Lower lobe of right lung (tissue), 2 donors: ENCODE results near the gene IFT81. TPM values are rescaled to one million over a fixed set of nuclear protein-coding genes. Genes with fewer than 3 reads are reported as not detected.

Experiments
- ATAC-seq, 2 donors: fragments of 200-7000 bp; cut with Tn5 transposase; one replicate each; pipeline ENCODE4 v1.9.1; 2020 to 2022; ENCODE audit warnings: mild to moderate bottlenecking in 2 of 2, moderate library complexity in 2 of 2
- DNase-seq: peaks from one replicate; pipeline ENCODE4 v3.0.0-alpha.2; 2020
- H3K27ac ChIP-seq: fragments of 200-600 bp; one replicate; pipeline ENCODE4 v1.8.0; 2022
- H3K27me3 ChIP-seq: fragments of 200-600 bp; one replicate; pipeline ENCODE4 v1.8.0; 2022; ENCODE audit warnings: low read depth
- H3K36me3 ChIP-seq: fragments of 200-600 bp; one replicate; pipeline ENCODE4 v1.8.0; 2022; ENCODE audit warnings: mild to moderate bottlenecking
- H3K4me1 ChIP-seq: fragments of 200-600 bp; one replicate; pipeline ENCODE4 v1.8.0; 2022
- H3K4me3 ChIP-seq: fragments of 200-600 bp; one replicate; pipeline ENCODE4 v1.8.0; 2022; ENCODE audit warnings: mild to moderate bottlenecking
- H3K9me3 ChIP-seq: fragments of 200-600 bp; one replicate; pipeline ENCODE4 v1.8.0; 2022
- intact Hi-C: fragments of 100-400 bp; cut with DNase I; formaldehyde crosslinking; loops from one replicate; pipeline ENCODE4 v1.11.0; 2022
- total RNA-seq: library from RNA; stranded (reverse); fragmentation: NEBNext Ultra II Directional; extraction: Animal tissue kit (Norgen Biotek cat#: 25700); gene quantifications from one replicate; pipeline ENCODE4 v1.2.1, GENCODE V29; 2021
- TF ChIP-seq, protein P1 (sequence below): fragments of 200-600 bp; IDR thresholded peaks from one replicate; pipeline ENCODE4 v1.8.0; 2022; ENCODE audit warnings: antibody characterized with exemption, mild to moderate bottlenecking
- donor health status: DM: no; HTN: yes; CAD: no; lungs with severe emphysema.

Gene IFT81
- total RNA-seq, 1 donor from 2014 or later: 12.5 TPM

DNA sequence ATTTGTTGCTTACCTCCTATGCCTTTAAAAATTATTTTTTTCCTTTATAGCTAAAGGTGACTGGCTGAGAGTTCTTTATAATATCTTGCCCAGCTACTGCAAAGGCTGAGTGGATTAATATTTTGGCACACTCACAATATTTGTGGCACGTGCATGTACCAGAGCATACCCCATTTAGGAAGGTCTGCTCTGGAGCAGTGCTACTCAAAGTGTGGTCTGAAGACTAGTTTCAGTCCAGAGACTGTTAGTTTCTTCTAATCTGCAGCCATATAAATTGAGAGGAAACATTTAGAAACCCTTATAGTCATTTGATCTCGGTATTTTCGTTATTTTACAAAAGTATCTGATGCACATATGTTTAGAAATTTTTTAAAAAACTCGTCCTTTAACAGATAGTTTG lies 51.0 kb downstream of the IFT81 start:
- ATAC-seq: no peak
- Histone ChIP-seq H3K27me3 (no peaks in the 10 kb centered on the region), H3K27ac (no peak overlapping the region), H3K4me3 (no peak overlapping the region), H3K4me1 (no peaks in the 10 kb centered on the region), H3K9me3 (no peaks in the 10 kb centered on the region), H3K36me3 (no peaks in the 10 kb centered on the region)
- DNase-seq: no peak
- intact Hi-C loops: no loop called here
- TF ChIP-seq, protein P1, sequence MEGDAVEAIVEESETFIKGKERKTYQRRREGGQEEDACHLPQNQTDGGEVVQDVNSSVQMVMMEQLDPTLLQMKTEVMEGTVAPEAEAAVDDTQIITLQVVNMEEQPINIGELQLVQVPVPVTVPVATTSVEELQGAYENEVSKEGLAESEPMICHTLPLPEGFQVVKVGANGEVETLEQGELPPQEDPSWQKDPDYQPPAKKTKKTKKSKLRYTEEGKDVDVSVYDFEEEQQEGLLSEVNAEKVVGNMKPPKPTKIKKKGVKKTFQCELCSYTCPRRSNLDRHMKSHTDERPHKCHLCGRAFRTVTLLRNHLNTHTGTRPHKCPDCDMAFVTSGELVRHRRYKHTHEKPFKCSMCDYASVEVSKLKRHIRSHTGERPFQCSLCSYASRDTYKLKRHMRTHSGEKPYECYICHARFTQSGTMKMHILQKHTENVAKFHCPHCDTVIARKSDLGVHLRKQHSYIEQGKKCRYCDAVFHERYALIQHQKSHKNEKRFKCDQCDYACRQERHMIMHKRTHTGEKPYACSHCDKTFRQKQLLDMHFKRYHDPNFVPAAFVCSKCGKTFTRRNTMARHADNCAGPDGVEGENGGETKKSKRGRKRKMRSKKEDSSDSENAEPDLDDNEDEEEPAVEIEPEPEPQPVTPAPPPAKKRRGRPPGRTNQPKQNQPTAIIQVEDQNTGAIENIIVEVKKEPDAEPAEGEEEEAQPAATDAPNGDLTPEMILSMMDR: no peak

DNA sequence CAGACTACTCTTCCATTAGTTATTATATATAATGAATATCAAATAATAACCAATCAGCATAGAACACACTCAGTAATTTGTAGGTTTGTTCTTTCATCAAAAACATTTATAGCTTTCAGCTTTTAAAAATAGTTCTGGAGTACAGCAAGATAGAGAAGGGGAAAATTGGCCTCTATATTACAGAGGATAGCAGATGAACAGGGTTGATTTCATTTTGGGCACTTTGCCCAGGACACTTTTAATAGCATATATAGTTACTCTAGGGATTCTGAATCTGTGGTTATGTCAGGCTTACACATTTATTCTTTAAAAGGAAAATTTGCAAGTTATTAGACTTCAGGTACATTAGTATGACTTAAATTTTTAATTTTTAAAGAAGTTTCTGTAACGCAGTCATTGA lies 52.6 kb downstream of the IFT81 start:
- TF ChIP-seq, protein P1: no peak
- peaks cover 8% of the 10 kb centered on the region for H3K36me3 ChIP-seq
- no peak overlapping the region for H3K27ac ChIP-seq
- no peaks in the 10 kb centered on the region for H3K4me1 ChIP-seq
- DNase-seq (no peak), ATAC-seq (no peak)
- no peaks in the 10 kb centered on the region for H3K27me3 ChIP-seq
- H3K9me3 ChIP-seq: no peaks in the 10 kb centered on the region
- intact Hi-C loops: no loop called here
- no peak overlapping the region for H3K4me3 ChIP-seq

DNA sequence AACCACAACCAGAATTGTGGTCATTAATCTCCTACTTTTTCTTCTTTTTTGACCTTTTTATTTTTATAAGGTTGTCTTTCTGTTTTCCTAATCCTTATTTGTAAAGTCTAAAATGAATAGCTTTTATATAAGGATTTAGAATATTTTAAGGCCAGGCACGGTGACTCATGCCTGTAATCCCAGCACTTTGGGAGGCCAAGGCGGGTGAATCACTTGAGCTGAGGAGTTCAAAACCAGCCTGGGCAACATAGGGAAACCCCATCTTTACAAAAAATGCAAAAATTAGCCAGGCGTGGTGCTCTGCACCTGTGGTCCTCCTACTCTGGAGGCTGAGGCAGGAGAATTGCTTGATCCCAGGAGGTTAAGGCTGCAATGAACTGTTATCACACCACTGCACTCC lies 55.1 kb downstream of the IFT81 start:
- intact Hi-C loops: no loop called here
- no peak for ATAC-seq
- Histone ChIP-seq H3K27ac (no peak overlapping the region), H3K27me3 (no peaks in the 10 kb centered on the region), H3K9me3 (no peaks in the 10 kb centered on the region), H3K4me3 (no peak overlapping the region), H3K36me3 (peaks cover 8% of the 10 kb centered on the region), H3K4me1 (no peaks in the 10 kb centered on the region)
- TF ChIP-seq, protein P1: no peak
- no peak for DNase-seq

DNA sequence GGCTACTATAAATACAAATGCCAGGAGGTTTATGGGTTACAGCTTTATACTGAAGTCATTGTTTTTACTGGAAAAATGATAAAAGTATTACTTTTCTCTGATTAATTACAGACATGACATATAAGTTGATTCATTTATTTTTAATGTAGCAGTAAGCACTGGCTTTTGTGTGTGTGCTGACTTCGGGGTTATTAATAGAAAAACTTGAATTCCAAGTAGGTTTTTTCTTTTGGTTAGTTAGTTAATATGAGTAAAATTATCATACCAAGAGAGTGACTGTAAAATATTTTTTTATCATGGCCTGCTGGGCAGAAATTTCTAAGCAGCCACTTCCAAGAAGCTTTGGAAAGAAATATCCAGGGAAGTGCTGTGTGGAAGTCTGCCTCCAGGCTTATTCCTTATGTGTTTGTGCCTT lies 56.4 kb downstream of the IFT81 start:
- H3K4me1 ChIP-seq: no peaks in the 10 kb centered on the region
- no peak for DNase-seq
- ATAC-seq: no peak
- TF ChIP-seq, protein P1: no peak
- no peaks in the 10 kb centered on the region for H3K27me3 ChIP-seq
- no peak overlapping the region for H3K27ac ChIP-seq
- intact Hi-C loops: no loop called here
- H3K4me3 ChIP-seq: no peak overlapping the region
- H3K9me3 ChIP-seq: peaks cover 1% of the 10 kb centered on the region
- H3K36me3 ChIP-seq: peaks cover 8% of the 10 kb centered on the region

DNA sequence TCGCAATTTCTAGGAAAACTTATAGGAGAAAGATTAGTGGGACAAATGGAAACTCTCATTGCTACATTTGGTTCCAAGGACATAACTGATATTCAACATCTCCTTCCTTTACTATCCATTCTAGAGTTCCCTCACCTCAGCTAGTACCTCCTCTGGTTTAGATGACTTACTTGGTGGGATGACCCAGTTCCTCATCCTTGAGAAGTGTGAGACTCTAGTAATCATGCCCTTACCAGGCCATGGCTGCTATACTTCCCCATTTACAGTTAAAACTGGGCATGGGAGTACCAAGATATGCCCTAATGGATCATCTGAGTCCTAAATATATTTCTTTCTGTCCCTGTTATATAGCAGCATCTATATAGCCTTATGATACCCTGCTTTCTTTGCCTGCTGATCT lies 58.1 kb downstream of the IFT81 start:
- intact Hi-C loops: no loop called here
- peaks cover 12% of the 10 kb centered on the region for H3K9me3 ChIP-seq
- DNase-seq: no peak
- no peak for ATAC-seq
- H3K27me3 ChIP-seq: no peaks in the 10 kb centered on the region
- TF ChIP-seq, protein P1: no peak
- H3K27ac ChIP-seq: no peak overlapping the region
- H3K4me3 ChIP-seq: no peak overlapping the region
- no peaks in the 10 kb centered on the region for H3K4me1 ChIP-seq
- H3K36me3 ChIP-seq: peaks cover 8% of the 10 kb centered on the region

DNA sequence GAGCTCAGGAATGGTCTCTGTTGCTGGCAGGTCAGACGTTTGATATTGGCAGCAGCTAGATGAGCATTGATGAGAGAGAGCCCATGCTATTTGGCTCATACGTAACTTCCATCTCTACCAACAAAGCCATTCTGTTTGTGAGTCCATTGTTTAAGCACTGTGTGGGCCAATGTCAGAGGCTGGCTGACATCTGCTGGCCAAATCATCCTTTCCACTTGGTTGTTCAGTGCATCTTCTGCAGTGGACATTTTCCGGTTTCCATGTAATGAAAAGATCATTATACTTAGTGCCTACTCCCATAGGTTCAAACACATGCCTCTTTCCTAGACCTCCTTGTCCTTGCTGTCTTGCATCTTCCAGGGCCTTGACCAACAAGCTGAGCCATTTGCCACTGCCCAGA lies 59.2 kb downstream of the IFT81 start:
- Histone ChIP-seq H3K27ac (no peak overlapping the region), H3K9me3 (peaks cover 12% of the 10 kb centered on the region), H3K4me1 (no peaks in the 10 kb centered on the region), H3K4me3 (no peak overlapping the region), H3K27me3 (no peaks in the 10 kb centered on the region), H3K36me3 (peaks cover 8% of the 10 kb centered on the region)
- intact Hi-C loops: no loop called here
- DNase-seq: no peak
- TF ChIP-seq, protein P1: no peak
- no peak for ATAC-seq
